Measurements from ENCODE around the gene TTLL1.
"Not testable (repeated sequence)": the region's sequence is repeated elsewhere in the genome, so short reads cannot be mapped to it uniquely, and the experiment has no call there.

TTLL1 gene

DNA sequence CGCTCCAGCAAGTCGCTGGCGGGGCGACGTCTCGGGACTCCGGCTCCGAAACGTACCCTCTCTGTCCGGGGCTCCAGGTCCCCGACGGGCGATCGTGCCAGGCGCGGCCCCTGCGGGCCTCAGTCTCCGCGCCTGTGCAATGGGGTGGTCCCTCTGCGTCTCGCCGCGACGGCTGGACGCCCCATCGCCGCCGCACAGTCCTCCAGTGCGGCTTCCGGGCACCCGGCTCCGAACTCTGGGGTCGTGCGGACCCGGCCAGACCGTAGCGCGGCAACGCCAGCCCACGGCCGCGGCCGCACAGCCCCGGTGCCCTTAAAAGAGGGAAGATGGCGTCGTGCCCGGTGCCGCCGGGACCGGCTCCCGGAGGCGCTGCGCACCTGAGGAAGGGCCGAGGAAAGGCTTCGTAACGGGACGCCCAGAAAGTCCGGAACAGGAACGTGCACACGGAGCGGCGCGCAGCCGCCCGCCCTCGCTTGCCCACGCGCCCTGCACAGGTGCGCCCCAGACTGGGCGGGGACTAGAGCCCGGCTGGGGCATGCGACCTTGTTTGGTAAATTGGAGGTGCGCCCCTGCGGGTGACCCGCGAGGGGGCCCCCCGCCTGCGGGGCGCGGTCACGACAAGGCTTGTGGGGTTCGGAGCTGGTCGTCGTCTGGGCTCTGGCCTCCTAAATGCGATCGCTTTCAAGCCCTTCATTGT is 21.9 kb upstream of the TTLL1 start:
- peak; percentile 71 for DNase-seq

DNA sequence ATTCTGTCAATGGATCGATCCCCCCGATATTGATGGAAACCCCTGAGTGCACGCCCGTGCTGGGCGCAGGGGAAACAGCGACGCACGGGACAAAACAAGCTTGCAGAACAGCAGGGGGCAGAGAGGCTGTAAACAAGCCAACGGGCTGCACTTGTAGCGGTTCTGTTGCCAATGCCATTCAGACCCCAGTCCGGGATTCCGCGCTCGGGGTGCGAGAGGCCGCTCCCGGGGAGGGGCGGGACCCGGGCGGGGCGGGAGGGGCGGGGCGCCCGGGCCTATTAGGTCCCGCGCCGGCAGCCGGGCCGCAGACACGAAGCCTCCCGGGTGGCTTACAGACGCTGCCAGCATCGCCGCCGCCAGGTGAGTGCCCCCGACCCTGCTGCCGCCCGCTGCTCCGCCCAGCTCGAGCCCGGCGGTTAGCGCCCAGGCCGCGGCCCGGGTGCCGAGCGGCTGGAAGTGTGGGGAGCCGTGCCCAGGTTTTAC is 21.3 kb upstream of the TTLL1 start, which contains the start of gene BIK:
Gene BIK (plus strand): TSS at position 307 of the 483 bp plus-strand sequence. CDS start 13,273 bp downstream, outside the sequence.
- no peak for DNase-seq

DNA sequence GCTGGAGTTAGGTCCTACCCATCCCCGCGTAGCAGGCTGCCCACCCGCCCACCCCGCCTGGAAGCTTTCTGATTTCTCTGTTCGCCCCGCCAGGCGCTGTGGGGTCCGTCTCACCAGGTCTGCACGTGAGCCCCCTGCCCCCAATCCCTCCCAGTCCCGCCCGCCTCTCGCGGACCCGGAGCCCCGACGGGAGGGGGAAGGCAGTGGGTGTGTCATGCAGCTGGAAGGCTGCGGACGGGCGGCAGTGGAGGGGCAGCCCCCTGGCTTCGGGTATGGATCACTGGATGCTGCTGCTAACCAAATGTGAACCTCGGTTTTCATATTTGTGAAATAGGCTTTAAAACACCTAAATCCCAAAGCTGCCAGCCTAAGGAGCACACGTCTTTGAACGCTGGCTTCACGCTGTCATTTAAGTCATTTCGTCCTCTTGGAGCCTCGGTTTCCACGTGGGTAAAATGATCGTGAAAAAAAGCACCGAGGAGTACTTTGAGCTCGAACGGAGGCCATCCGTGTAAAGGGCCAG is 20.8 kb upstream of the TTLL1 start:
- peak; percentile 60 for DNase-seq

DNA sequence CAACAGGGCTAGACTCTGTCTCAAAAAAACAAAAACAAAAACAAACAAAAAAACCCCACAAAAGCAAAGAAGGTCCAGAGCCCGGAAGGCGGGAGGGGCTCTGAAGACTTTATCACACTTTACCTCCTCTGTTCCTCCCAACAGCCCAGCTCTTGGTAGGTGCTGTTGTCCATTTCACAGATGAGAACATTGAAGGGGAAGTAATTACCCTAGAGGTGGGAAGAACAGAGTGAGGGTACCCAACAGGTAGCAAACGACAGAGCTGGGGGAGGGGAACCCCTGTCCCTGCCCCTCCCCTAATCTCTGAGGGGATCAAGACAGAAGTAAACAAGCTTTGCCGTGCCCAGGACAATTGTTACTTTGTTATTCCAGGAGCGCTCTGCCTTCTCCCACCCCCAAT is 20.3 kb upstream of the TTLL1 start:
- DNase-seq = no peak

DNA sequence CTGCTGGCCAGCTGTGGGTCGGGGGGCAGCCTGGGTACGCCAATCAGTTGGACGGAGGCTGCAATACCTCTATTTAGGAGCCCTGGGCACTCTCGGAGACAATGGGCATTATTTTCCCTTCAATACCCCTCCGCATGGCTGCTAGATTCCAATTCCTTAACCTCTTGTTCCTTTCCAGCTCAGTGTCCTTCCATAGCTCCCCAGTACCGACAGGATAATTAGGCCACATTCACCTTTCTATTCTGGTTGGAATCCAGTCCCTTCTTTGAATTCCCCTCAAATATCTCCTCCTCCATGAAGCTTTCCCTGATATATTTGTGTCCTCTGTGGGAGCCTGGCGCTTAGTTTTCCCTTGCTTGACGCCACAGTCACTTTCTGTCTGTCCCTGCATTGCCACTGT is 17.1 kb upstream of the TTLL1 start:
- DNase-seq = no peak

DNA sequence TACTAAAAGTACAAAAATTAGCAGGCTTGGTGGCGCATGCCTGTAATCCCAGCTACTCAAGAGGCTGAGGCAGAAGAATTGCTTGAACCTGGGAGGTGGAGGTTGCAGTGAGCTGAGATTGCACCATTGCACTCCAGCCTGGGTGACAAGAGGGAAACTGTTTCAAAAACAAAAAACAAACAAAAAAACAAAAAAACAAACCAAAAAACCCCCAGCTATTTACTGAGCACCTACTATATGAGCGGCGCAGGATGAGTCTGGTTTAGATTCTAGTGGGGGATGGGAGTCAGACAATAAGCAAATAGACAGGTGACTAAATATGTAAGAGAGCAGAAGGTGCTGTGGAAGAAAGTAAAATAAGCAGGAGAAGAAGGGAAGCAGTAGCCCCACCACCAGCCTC is 15.8 kb upstream of the TTLL1 start:
- DNase-seq = not testable (repeated sequence)

DNA sequence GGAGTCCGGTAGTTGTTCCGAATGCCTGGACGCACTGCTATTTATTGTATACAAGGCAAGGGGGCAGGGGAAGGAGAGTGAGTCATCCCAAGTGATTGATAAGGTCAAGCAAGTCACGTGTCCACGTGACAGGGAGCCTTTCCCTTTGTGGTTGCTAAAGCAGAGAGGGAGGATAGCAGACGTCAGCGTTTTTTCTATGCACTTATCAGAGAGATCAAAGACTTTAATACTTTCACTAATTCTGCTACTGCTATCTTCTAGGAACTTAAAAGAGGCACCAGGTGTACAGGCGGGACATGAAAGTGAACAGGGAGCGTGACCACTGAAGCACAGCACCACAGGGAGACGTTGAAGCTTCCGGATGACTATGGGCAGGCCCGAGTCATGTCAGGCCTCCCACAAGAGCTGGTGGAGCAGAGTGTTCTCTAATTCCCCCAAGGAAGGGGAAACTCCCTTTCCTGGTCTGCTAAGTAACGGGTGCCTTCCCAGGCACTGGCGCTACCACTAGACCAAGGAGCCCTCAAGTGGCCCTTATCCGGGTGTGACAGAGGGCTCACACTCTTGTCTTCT is 14.9 kb upstream of the TTLL1 start:
- not testable (repeated sequence) for DNase-seq

DNA sequence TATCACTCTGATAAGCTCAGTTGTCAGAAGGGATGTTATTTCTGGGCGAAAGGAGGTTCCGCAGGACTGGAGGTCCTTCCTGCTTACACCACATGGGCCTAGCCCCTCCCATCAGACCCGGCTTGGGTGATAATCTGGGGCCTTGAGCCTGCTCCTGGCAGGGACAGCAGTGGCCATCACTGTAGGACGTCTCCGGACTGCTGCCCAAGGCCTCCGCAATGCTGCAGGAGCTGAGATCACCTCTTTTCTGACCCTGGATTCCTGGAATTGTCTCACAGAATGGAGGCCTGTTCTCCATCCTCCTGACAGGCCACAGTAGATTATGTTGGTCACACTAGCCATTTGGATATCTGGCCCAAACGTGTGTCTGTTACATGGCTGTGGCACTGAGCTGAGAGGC is 12.1 kb upstream of the TTLL1 start:
- no peak for DNase-seq

DNA sequence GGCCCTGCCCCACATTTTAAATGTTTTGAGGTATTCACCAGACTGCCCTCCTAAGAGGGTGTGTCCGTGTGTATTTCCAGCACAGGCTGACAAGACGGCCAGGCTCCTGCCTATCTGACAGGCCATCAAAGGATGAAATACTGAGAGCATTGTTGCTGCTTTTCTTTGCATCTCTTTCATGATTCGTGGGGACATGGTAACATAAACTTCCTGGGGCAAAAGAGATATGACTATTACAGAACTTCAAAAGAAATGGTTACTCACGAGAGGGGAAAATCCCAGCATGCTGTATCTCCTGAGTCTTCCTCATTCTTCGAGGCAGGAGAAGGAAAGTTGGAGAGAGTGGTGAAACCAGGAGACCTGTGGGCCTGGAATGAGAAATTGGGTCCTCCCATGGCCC is 11.0 kb upstream of the TTLL1 start:
- no peak for DNase-seq

DNA sequence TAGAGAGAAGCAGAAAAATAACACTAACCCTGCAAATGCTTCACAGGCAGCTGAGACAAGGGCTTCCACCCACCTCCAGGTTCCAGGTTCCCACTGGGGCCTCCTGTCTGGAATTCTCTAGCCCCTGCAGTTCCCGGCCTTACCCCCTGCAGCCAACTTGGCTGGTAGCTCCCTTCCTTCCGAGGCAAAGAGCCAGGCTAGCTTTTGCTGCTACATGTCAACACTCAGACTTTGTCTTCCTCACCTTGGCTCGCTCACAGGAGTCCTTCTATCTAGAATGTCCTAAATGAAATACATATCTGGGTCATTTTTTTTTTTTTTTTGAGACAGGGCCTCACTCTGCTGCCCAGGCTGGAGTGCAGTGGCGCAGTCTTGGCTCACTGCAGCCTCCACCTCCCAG is 9.9 kb upstream of the TTLL1 start:
- no peak for DNase-seq

DNA sequence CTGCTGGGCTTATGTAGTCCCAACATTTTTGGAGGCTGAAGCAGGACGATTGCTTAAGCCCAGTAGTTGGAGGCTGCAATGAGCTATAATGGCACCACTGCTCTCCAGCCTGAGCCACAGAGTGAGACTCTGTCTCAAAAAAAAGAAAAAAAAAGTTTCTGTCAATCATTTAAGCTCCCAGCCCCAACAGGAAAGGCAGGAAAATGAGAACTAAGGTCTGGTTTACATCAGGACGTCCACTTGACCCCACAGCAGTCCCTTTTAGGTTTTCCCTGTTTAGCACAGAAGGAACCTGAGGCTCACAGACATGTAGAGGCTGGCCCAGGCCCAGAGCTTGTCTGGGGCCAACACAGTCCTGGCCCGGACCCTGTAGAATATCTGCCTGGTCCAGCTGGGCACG is 9.2 kb upstream of the TTLL1 start:
- DNase-seq = no peak

DNA sequence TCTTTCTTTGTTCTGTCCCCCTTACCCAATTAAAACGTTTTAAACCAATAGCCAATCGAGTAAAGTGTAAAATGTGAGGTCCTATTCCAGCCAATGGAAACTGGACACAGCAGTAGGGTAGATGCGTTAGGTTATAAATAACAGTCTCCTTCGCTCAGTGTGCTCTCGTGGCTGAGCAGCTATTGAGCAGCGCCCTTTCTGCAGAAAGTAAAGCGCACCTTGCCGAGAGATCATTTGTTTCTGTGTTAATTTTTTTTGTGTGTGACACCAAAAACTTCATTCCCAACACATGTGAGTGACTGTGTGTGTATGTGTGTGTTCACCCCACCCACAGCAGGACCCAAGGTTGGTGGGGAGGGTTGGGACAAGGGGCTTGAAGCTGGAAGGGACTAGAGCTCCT is 7.2 kb upstream of the TTLL1 start:
- DNase-seq = no peak

DNA sequence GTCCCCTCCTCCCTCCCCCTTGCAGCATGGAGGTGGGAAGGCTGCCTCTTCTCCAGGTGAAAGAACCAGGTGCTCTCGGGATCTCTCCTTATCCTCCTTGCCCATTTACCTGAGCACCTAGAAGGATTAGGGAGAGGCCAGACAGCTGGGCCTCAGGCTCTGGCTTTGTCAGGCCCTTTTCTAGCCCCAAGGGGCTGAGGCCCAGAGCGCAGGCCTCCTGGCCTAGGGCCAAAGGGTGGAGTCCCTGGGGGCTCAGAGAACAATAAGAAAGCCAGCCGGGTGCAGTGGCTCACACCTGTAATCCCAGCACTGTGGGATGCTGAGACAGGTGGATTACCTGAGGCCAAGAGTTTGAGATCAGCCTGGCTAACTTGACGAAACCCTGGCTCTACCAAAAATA is 5.4 kb upstream of the TTLL1 start:
- DNase-seq = no peak

DNA sequence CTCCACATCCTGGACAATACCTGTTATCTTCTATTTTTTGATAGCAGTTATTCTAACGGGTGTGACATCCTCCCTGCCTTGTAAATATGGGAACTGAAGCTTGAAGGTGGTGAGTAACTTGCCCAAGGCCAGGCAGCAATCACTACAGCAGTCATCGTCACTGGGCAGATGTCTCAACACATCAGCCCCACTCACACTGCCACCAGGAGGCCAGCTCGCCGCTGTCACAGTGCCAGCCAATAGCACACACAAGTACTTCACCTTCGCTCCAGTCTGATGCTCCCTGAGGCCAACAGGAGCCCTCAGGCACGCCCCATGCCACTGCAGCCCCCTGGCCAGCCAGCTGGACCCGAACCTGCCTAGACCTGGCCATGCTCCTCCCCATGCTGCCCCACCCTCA is 4.9 kb upstream of the TTLL1 start:
- DNase-seq = no peak

DNA sequence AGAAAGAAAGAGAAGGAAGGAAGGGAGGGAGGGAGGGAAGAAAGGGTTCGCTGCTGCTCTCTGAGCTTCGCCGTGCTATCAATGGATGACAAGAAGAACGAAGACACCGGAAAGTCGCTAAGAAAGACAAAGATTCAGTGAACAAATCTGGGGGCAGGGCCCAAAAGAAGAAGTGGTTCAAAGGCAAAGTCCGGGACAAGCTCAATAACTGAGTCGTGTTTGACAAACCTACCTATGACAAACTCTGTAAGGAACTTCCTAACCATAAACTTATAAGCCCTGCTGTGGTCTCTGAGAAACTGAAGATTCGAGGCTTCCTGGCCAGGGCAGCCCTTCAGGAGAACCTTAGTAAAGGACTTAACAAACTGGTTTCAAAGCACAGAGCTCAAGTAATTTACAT is 2.9 kb upstream of the TTLL1 start:
- no peak for DNase-seq

DNA sequence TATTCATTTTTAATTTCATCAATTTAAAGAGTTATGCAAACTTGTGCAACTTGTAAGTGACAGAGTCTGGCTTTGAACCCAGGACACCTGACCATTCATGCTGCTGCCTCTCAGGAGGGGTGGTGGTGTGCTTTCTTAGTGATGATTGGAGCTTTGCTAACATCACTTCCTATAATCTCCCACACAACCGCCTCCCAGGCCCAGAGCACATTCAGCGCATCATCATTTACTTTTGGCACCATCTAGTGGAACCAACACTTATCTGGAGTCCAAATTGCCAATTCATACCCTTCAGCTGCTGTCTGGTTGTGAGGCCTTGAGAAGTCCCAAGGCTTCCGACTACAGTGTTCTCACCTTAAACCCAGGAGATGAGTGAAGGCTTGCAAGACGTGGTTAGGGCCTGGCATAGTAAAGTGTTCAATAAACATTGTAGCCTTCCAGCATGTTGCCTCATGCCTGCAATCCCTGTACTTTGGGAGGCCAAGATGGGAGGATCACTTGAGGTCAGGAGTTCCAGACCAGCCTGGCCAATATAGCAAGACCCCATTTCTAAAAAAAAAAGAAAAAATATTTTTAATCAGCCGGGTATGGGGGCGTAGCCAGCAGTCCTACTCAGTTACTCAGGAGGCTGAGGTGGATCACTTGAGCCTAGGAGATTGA is 1.1 kb upstream of the TTLL1 start:
- DNase-seq = peak; percentile 30

DNA sequence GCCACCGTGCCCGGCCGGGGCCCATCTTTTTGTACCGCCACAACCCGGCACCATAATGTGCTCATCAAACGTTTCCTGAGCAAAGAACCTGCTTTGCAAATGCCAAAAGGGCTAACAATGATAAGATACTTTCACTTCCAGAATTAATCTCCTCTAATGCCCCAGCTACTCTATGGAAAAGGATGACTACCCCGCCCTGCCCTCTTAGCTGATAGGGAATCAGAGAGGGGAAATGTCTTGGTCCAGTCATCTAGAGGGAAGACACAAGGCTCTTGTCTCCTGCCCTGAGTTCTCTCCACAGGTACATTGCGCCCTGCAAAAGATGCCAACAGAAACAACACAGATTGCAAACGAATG is 586 bp downstream of the TTLL1 start:
- DNase-seq = no peak

DNA sequence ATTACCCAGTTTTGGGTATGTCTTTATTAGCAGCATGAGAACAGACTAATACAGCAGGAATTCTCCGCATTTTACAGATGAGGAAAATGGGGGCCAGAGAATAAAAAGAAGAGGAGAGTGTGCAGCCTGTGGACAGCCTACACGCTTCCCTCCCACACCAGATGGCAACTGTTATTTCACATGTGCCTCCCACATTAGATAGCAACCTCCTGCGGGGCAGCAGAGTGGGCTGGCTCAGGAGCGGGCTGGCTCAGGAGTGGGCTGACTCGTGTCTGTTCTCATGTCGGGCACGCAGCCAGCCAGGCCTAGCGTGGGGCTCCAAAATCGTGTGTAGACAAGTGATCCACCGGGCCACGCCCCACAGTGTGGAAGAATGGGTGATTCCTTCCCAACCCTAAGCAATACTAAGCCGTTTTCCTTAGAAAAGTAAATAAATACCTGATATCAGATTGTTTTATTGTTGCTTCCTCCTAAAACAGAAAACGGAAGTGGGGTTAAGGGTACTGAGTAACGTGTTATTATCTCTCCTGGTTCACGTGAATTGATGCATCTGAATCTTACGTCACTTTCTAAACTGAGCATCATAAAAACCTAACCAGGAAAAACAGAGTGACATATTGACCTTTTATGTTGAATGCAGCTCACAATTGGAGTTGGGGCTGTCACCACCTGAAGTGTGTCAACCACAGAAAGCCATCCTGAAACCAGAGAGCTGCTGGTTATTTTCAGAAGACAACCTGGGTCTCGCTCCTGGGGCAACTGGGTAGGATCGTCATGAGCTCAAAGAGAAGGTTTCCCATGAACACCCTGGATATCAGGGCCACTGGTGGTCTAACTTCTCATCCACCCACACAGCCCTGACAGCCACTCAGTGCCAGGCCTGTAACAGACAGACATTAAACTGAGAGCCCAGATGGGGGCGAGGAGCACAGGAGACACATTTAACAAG is 3.3 kb downstream of the TTLL1 start:
- no peak for DNase-seq

DNA sequence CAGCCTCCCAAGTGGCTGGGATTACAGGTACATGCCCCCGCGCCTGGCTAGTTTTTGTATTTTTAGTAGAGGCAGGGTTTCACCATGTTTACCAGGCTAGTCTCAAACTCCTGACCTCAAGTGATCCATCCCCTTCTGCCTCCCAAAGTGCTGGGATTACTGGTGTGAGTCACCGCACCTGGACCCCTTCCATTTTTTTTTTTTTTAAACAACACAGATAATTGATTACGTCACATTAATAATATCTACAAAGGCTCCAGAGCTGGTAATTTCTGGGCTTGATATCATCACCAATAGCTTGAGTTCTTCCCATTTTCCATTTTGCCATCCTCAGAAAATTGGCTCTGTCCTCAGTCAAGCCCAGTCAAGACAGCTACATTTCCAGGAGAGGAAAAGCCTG is 7.2 kb downstream of the TTLL1 start:
- no peak for DNase-seq

DNA sequence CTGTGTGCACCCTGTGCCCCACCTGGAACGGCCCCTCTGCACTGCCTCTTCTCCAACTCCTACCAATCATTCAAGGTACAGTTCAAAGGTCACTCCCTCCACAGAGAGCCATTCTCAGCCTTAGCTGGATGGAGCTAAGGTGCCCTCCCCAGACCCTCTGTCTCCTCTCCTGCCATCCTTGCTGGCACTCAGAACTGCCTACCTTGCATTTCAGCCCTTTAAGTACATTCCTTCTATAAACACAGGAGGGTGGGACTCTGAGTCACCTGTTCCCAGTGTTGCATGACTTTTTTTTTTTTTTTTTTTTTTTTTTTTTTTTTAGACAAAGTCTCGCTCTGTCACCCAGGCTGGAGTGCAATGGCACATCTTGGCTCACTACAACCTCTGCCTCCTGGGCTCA is 8.6 kb downstream of the TTLL1 start:
- no peak for DNase-seq

DNA sequence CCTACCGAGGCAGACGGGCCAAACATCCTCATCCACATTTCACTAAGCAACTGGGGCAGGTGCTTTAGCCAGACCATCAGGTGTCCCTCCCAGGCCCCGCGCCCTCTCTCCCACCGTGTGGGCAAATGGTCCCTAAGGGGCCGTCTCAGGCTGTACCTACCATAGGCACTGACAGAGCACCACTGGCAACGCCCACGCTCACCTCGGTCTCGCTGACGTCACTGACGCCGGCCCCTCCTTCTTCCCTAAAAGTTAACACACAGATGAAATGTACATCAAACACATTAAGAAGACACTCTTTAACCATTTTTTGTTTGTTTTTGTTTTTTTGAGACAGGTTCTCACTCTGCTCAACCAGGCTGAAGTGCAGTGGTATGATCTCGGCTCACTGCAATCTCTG is 9.4 kb downstream of the TTLL1 start:
- no peak for DNase-seq

DNA sequence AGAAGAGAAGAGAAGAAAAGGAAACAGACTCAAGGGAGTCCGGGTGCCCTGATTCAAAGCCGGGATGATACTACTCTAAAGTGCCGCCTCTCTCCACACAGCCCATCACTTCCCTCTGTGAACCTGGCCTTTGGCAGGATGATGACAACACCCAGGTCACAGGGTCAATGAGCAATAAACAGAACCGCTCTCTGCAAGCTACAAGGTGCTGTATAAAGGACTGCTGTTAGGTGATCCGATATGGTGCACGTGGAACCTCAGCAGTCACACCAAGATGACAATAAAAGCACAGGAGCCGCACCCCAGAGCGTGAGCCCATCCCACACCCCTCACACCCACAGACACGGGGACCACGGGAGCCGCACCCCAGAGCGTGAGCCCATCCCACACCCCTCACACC is 10.7 kb downstream of the TTLL1 start:
- no peak for DNase-seq
